DND-41 (cell line): Measurements from ENCODE around the gene SLCO4A1.

Experiments
- ATAC-seq: fragments of 200-7000 bp; cut with Tn5 transposase; 3 replicates; pipeline ENCODE4 v1.9.1; 2021; ENCODE audit warnings: low read depth; ENCODE audit not compliant: insufficient read depth
- DNase-seq: peaks from one replicate; pipeline ENCODE4 v3.0.0-alpha.2; 2020
- H2AFZ ChIP-seq: 2 replicates; pipeline ENCODE4 v1.6.0; 2012; ENCODE audit warnings: low read depth, low read length
- H3K27ac ChIP-seq: 2 replicates; pipeline ENCODE4 v1.5.1; 2012; ENCODE audit warnings: low read length, inconsistent platforms
- H3K27me3 ChIP-seq: fragments of 200-600 bp; sonication (generic); 2 replicates; pipeline ENCODE4 v1.6.0; 2012; ENCODE audit warnings: low read length, mild to moderate bottlenecking, inconsistent platforms; ENCODE audit not compliant: insufficient read depth, poor library complexity
- H3K36me3 ChIP-seq: 2 replicates; pipeline ENCODE4 v1.5.1; 2012; ENCODE audit warnings: low read length, inconsistent platforms; ENCODE audit not compliant: insufficient read depth
- H3K4me1 ChIP-seq: 2 replicates; pipeline ENCODE4 v1.5.1; 2012; ENCODE audit warnings: mild to moderate bottlenecking, low read length; ENCODE audit not compliant: insufficient read depth
- H3K4me2 ChIP-seq: 2 replicates; pipeline ENCODE4 v1.6.0; 2012; ENCODE audit warnings: mild to moderate bottlenecking, moderate library complexity, low read length, inconsistent platforms; ENCODE audit not compliant: insufficient read depth
- H3K4me3 ChIP-seq, 2 experiments: fragments of 200-600 bp in 1 of 2; shearing (Covaris generic) in 1 of 2; 2 replicates each; pipeline ENCODE4 v1.5.1; 2012 to 2016; ENCODE audit warnings: inconsistent platforms in 2 of 2, low read length in 2 of 2, mild to moderate bottlenecking in 2 of 2, low read depth in 1 of 2, moderate library complexity in 1 of 2
- H3K79me2 ChIP-seq: 2 replicates; pipeline ENCODE4 v1.6.0; 2012; ENCODE audit warnings: low read length, inconsistent platforms; ENCODE audit not compliant: insufficient read depth
- H3K9ac ChIP-seq: 2 replicates; pipeline ENCODE4 v1.6.0; 2012; ENCODE audit warnings: low read depth, mild to moderate bottlenecking, inconsistent platforms, low read length, moderate library complexity
- H3K9me3 ChIP-seq: 2 replicates; pipeline ENCODE4 v1.5.1; 2012; ENCODE audit warnings: low read length, moderate library complexity, mild to moderate bottlenecking, inconsistent platforms; ENCODE audit not compliant: insufficient read depth, severe bottlenecking
- H4K20me1 ChIP-seq: 2 replicates; pipeline ENCODE4 v1.6.0; 2012; ENCODE audit warnings: low read length; ENCODE audit not compliant: insufficient read depth
- CTCF ChIP-seq: IDR thresholded peaks from 2 replicates; pipeline ENCODE4 v1.5.1; 2012; ENCODE audit warnings: borderline replicate concordance, low read length, moderate library complexity, mild to moderate bottlenecking; ENCODE audit not compliant: poor library complexity, severe bottlenecking; ENCODE audit errors: extremely low read depth
- EZH2 ChIP-seq: IDR thresholded peaks from 3 replicates; pipeline ENCODE4 v1.6.1; 2012; ENCODE audit warnings: borderline replicate concordance, low read depth, mild to moderate bottlenecking, moderate library complexity, low read length, inconsistent platforms; ENCODE audit not compliant: severe bottlenecking

SLCO4A1 gene

GRCh38 chr20:62690261-62690820 is 48.0 kb downstream of the SLCO4A1 start:
- TF ChIP-seq CTCF (no peak), EZH2 (no peak)
- no peak overlapping the region for H3K4me2 ChIP-seq

GRCh38 chr20:62691487-62691886 is 49.2 kb downstream of the SLCO4A1 start:
- Histone ChIP-seq H3K4me2 (no peak overlapping the region), H3K27ac (no peak overlapping the region), H3K4me3 (no peak overlapping the region), H3K27me3 (no peaks in the 10 kb centered on the region), H3K79me2 (no peaks in the 10 kb centered on the region), H3K4me1 (no peaks in the 10 kb centered on the region), H2AFZ (no peak overlapping the region), H4K20me1 (peaks cover 7% of the 10 kb centered on the region; the same call in 1 of the 2 replicates), H3K9ac (no peak overlapping the region), H3K36me3 (no peaks in the 10 kb centered on the region), H3K9me3 (no peaks in the 10 kb centered on the region)
- TF ChIP-seq EZH2 (no peak), CTCF (no peak)
- ATAC-seq (no peak), DNase-seq (no peak)

More at GRCh38 chr20:62690261-62690820, 48.0 kb downstream of the SLCO4A1 start:
- no peaks in the 10 kb centered on the region for H3K27me3 ChIP-seq
- DNase-seq (no peak), ATAC-seq (no peak)
- H3K27ac ChIP-seq, result no peak overlapping the region
- no peak overlapping the region for H3K4me3 ChIP-seq
- H3K9ac ChIP-seq, result no peak overlapping the region
- H3K9me3 ChIP-seq, result no peaks in the 10 kb centered on the region
- H3K79me2 ChIP-seq, result no peaks in the 10 kb centered on the region
- H3K36me3 ChIP-seq, result no peaks in the 10 kb centered on the region
- no peak overlapping the region for H2AFZ ChIP-seq
- no peaks in the 10 kb centered on the region for H3K4me1 ChIP-seq
- peaks cover 3% of the 10 kb centered on the region; the same call in 1 of the 2 replicates for H4K20me1 ChIP-seq

GRCh38 chr20:62692176-62692575 is 49.9 kb downstream of the SLCO4A1 start:
- H3K36me3 ChIP-seq, result no peaks in the 10 kb centered on the region
- no peak overlapping the region for H3K4me2 ChIP-seq
- H3K9ac ChIP-seq, result no peak overlapping the region
- TF ChIP-seq EZH2, result no peak
- no peak for TF ChIP-seq CTCF
- ATAC-seq (no peak), DNase-seq (no peak)
- H3K4me3 ChIP-seq, result no peak overlapping the region
- H2AFZ ChIP-seq, result no peak overlapping the region
- no peaks in the 10 kb centered on the region for H3K27me3 ChIP-seq
- no peaks in the 10 kb centered on the region for H3K9me3 ChIP-seq
- H3K27ac ChIP-seq, result no peak overlapping the region
- peaks cover 10% of the 10 kb centered on the region; the same call in 1 of the 2 replicates for H4K20me1 ChIP-seq
- no peaks in the 10 kb centered on the region for H3K4me1 ChIP-seq
- no peaks in the 10 kb centered on the region for H3K79me2 ChIP-seq
